Thymus (tissue), 11 donors: ENCODE measurements around the gene TEAD2. TPM values are rescaled to one million over a fixed set of nuclear protein-coding genes. Genes with fewer than 3 reads are reported as not detected.
"Not testable (repeated sequence)": the region's sequence is repeated elsewhere in the genome, so short reads cannot be mapped to it uniquely, and the experiment has no call there.

Source experiments
- DNase-seq, 9 donors: peaks; one replicate each; pipeline ENCODE4 v3.0.0-alpha.2; 2013; ENCODE audit warnings: low spot score in 9 of 9, low read depth in 6 of 9, missing footprints in 1 of 9
- H3K27ac ChIP-seq, 2 donors: one replicate each; pipeline ENCODE4 v1.5.1; 2013; ENCODE audit warnings: control low read depth in 1 of 2, low read depth in 1 of 2, low read length in 1 of 2, mild to moderate bottlenecking in 1 of 2, moderate library complexity in 1 of 2
- H3K27me3 ChIP-seq, 2 donors: one replicate each; pipeline ENCODE4 v1.5.1; 2013; ENCODE audit warnings: low read length in 1 of 2; ENCODE audit not compliant: control insufficient read depth in 2 of 2, insufficient read depth in 1 of 2
- H3K36me3 ChIP-seq, 2 donors: one replicate each; pipeline ENCODE4 v1.5.1; 2013; ENCODE audit warnings: low read length in 1 of 2, mild to moderate bottlenecking in 1 of 2, moderate library complexity in 1 of 2; ENCODE audit not compliant: control insufficient read depth in 2 of 2, insufficient read depth in 2 of 2
- H3K4me1 ChIP-seq, 2 donors: one replicate each; pipeline ENCODE4 v1.5.1; 2013; ENCODE audit warnings: low read length in 2 of 2; ENCODE audit not compliant: control insufficient read depth in 2 of 2, insufficient read depth in 2 of 2
- H3K4me3 ChIP-seq, 2 donors: one replicate each; pipeline ENCODE4 v1.5.1; 2013; ENCODE audit warnings: low read length in 2 of 2, control low read depth in 1 of 2, mild to moderate bottlenecking in 1 of 2
- H3K9me3 ChIP-seq, 2 donors: one replicate each; pipeline ENCODE4 v1.5.1; 2013; ENCODE audit warnings: low read length in 1 of 2, mild to moderate bottlenecking in 1 of 2; ENCODE audit not compliant: control insufficient read depth in 2 of 2, insufficient read depth in 1 of 2
- WGBS: extraction: QIAGEN DNeasy Blood & Tissue Kit; methylation state at CpG from one replicate; pipeline ENCODE4 v1.1.7; 2013; 5-methylcytosine and 5-hydroxymethylcytosine counted together
- polyA plus RNA-seq: library from polyadenylated mRNA; stranded (reverse); fragments of 200-250 nt; gene quantifications from one replicate; pipeline ENCODE4 v1.2.3, GENCODE V29; 2013
- total RNA-seq: library from RNA; stranded (reverse); fragments of 120-200 nt; gene quantifications from one replicate; pipeline ENCODE4 v1.2.4, GENCODE V29; 2013
- donor health status: healthy.

TEAD2 gene
- total and polyA plus RNA-seq, 2 donors = 4.1 to 6.6 TPM

- Histone ChIP-seq H3K27me3 (no peaks in the 10 kb centered on the region), H3K4me1 (peaks cover 22 to 53% of the 10 kb centered on the region in 2 donors), H3K9me3 (no peaks in the 10 kb centered on the region), H3K27ac (no peak overlapping the region), H3K36me3 (peaks cover 22 to 34% of the 10 kb centered on the region in 2 donors), H3K4me3 (no peak overlapping the region)
- DNase-seq = no peak
- 96% methylated on average over 10 of the region's 10 CpGs for WGBS
Observed at GRCh38 chr19:49336482-49337266, 25.5 kb downstream of the TEAD2 start.

GRCh38 chr19:49335784-49336481 lies 26.3 kb downstream of the TEAD2 start:
- peaks cover 22 to 57% of the 10 kb centered on the region in 2 donors for H3K4me1 ChIP-seq
- H3K27ac ChIP-seq = peak overlapping the region; percentile 88 to 94
- 58% methylated on average over 14 of the region's 14 CpGs for WGBS

GRCh38 chr19:49335071-49335783 lies 27.0 kb downstream of the TEAD2 start, which contains the start of gene CD37:
CD37 (plus strand) TSS chr19:49335406; CDS start chr19:49335541, 135 bp downstream.
- Histone ChIP-seq H3K9me3 (no peaks in the 10 kb centered on the region), H3K36me3 (peaks cover 22 to 31% of the 10 kb centered on the region in 2 donors), H3K27ac (peak within 1 kb of the TSS; percentile 88 to 94), H3K27me3 (no peaks in the 10 kb centered on the region), H3K4me1 (peaks cover 22 to 57% of the 10 kb centered on the region in 2 donors), H3K4me3 (peak within 1 kb of the TSS; percentile 56 to 81)
- DNase-seq = peak in 7 of 9 donors; percentile 40 to 82 (median 47)
- WGBS = 6% methylated on average over 13 of the region's 13 CpGs

More at GRCh38 chr19:49335784-49336481, 26.3 kb downstream of the TEAD2 start:
- Histone ChIP-seq H3K9me3 (no peaks in the 10 kb centered on the region), H3K27me3 (no peaks in the 10 kb centered on the region), H3K36me3 (peaks cover 22 to 34% of the 10 kb centered on the region in 2 donors), H3K4me3 (peak overlapping the region; percentile 56 to 81)
- DNase-seq = no peak

GRCh38 chr19:49333811-49334288 lies 28.4 kb downstream of the TEAD2 start:
- Histone ChIP-seq H3K9me3 (no peaks in the 10 kb centered on the region), H3K4me1 (peaks cover 22 to 52% of the 10 kb centered on the region in 2 donors), H3K27ac (peak overlapping the region; percentile 81 to 94), H3K27me3 (no peaks in the 10 kb centered on the region), H3K36me3 (peaks cover 15 to 18% of the 10 kb centered on the region in 2 donors), H3K4me3 (peak overlapping the region; percentile 2 to 23)
- DNase-seq = peak; percentile 37 to 88 (median 61)
- WGBS = 9% methylated on average over 8 of the region's 8 CpGs

- Histone ChIP-seq H3K27ac (peak overlapping the region; percentile 81 to 94), H3K27me3 (no peaks in the 10 kb centered on the region), H3K36me3 (peaks cover 11 to 14% of the 10 kb centered on the region in 2 donors), H3K4me3 (no peak overlapping the region), H3K9me3 (no peaks in the 10 kb centered on the region), H3K4me1 (peaks cover 22 to 52% of the 10 kb centered on the region in 2 donors)
- DNase-seq = no peak
- WGBS = 53% methylated on average over 3 of the region's 3 CpGs
Observed at GRCh38 chr19:49333418-49333805, 28.8 kb downstream of the TEAD2 start.

- not testable (repeated sequence) for H3K9me3 ChIP-seq, H3K27me3 ChIP-seq, H3K36me3 ChIP-seq, DNase-seq, H3K4me3 ChIP-seq
- peaks cover 22 to 52% of the 10 kb centered on the region in 2 donors for H3K4me1 ChIP-seq
- H3K27ac ChIP-seq = peak overlapping the region; percentile 81 to 94
- 95% methylated on average over 13 of the region's 13 CpGs for WGBS
Observed at GRCh38 chr19:49332691-49333417, 29.4 kb downstream of the TEAD2 start.

- Histone ChIP-seq H3K36me3 (no peaks in the 10 kb centered on the region), H3K27me3 (no peaks in the 10 kb centered on the region)
- DNase-seq = peak in 7 of 9 donors; percentile 47 to 82 (median 60)
Observed at GRCh38 chr19:49331616-49332055, 30.6 kb downstream of the TEAD2 start.

GRCh38 chr19:49331187-49331586 lies 31.0 kb downstream of the TEAD2 start:
- H3K9me3 ChIP-seq, H3K27ac ChIP-seq, DNase-seq, H3K27me3 ChIP-seq, H3K36me3 ChIP-seq, H3K4me3 ChIP-seq: not testable (repeated sequence)
- peaks cover 15 to 45% of the 10 kb centered on the region in 2 donors for H3K4me1 ChIP-seq
- 97% methylated on average over 4 of the region's 4 CpGs for WGBS

More at GRCh38 chr19:49331616-49332055, 30.6 kb downstream of the TEAD2 start:
- no peak overlapping the region for H3K27ac ChIP-seq
- H3K4me3 ChIP-seq = no peak overlapping the region
- H3K4me1 ChIP-seq = peaks cover 16 to 49% of the 10 kb centered on the region in 2 donors
- H3K9me3 ChIP-seq = no peaks in the 10 kb centered on the region
- 56% methylated on average over 2 of the region's 2 CpGs for WGBS
